ENCODE measurements around the gene EPN1. TPM values are rescaled to one million over a fixed set of nuclear protein-coding genes. Genes with fewer than 3 reads are reported as not detected.
"Not testable (repeated sequence)": the region's sequence is repeated elsewhere in the genome, so short reads cannot be mapped to it uniquely, and the experiment has no call there.

EPN1 gene
- total RNA-seq, 1 experiment from 2014 or later = 197 TPM

- intact Hi-C loops (cut with micrococcal nuclease; ENCODE audit: unreplicated experiment) = no loop called here
- Histone ChIP-seq H3K36me3 (ENCODE audit: control insufficient read depth, insufficient read depth, low read length) (no peaks in the 10 kb centered on the region), H3K4me1 (no peaks in the 10 kb centered on the region), H3K27me3 (replicated peaks; ENCODE audit: control insufficient read depth, insufficient read depth, low read length) (no peaks in the 10 kb centered on the region), H3K9me3 (no peaks in the 10 kb centered on the region), H3K4me3 (ENCODE audit: low read depth, low read length) (no peak within 1 kb of the TSS)
- POLR2A ChIA-PET = no interaction called here
- CTCF ChIA-PET = no interaction called here
- no peak for TF ChIP-seq CTCF (IDR thresholded peaks at IDR 0.05; ENCODE audit: insufficient read depth in 1 of 2, low read depth in 1 of 2, low read length in 1 of 2, severe bottlenecking in 1 of 2, unreplicated experiment in 1 of 2)
- H3K9me3 Mint-ChIP-seq (ENCODE audit: unreplicated experiment) = no peaks in the 10 kb centered on the region
- H3K27me3 Mint-ChIP-seq (ENCODE audit: insufficient read depth, unreplicated experiment) = peaks cover 7% of the 10 kb centered on the region
- H3K36me3 Mint-ChIP-seq (ENCODE audit: insufficient read depth, unreplicated experiment) = no peaks in the 10 kb centered on the region
- no TSS peak for BruUV-seq (replicated peaks)
- DNase-seq = no peak
- no peak within 1 kb of the TSS for H3K27ac Mint-ChIP-seq (ENCODE audit: unreplicated experiment)
- H3K4me3 Mint-ChIP-seq (ENCODE audit: unreplicated experiment) = no peak within 1 kb of the TSS
- no peaks in the 10 kb centered on the region for H3K4me1 Mint-ChIP-seq (ENCODE audit: low read depth, unreplicated experiment)
Observed at GRCh38 chr19:55738302-55738701, 63.3 kb downstream of the EPN1 start, which contains the start of gene NLRP9. TSS of gene NLRP9 (minus strand) at chr19:55738402. CDS start at chr19:55738374, 28 bp downstream.

- no peaks in the 10 kb centered on the region for H3K4me1 ChIP-seq
- no peaks in the 10 kb centered on the region for H3K9me3 Mint-ChIP-seq (ENCODE audit: unreplicated experiment)
- no peaks in the 10 kb centered on the region for H3K27me3 ChIP-seq (replicated peaks; ENCODE audit: control insufficient read depth, insufficient read depth, low read length)
- no peaks in the 10 kb centered on the region for H3K36me3 ChIP-seq (ENCODE audit: control insufficient read depth, insufficient read depth, low read length)
- ChIA-PET CTCF (no interaction called here), POLR2A (no interaction called here)
- no peak for TF ChIP-seq CTCF (IDR thresholded peaks at IDR 0.05; ENCODE audit: insufficient read depth in 1 of 2, low read depth in 1 of 2, low read length in 1 of 2, severe bottlenecking in 1 of 2, unreplicated experiment in 1 of 2)
- H3K4me3 ChIP-seq (ENCODE audit: low read depth, low read length) = no peak overlapping the region
- no TSS peak for BruUV-seq (replicated peaks)
- peaks cover 4% of the 10 kb centered on the region; the same call in 1 of the 2 replicates for H3K9me3 ChIP-seq
- peaks cover 8% of the 10 kb centered on the region for H3K27me3 Mint-ChIP-seq (ENCODE audit: insufficient read depth, unreplicated experiment)
- no peak overlapping the region for H3K4me3 Mint-ChIP-seq (ENCODE audit: unreplicated experiment)
- no peak overlapping the region for H3K27ac Mint-ChIP-seq (ENCODE audit: unreplicated experiment)
- no peak for DNase-seq
- H3K36me3 Mint-ChIP-seq (ENCODE audit: insufficient read depth, unreplicated experiment) = no peaks in the 10 kb centered on the region
- no peaks in the 10 kb centered on the region for H3K4me1 Mint-ChIP-seq (ENCODE audit: low read depth, unreplicated experiment)
- intact Hi-C loops (cut with micrococcal nuclease; ENCODE audit: unreplicated experiment) = no loop called here
Observed at GRCh38 chr19:55750715-55751114, 75.7 kb downstream of the EPN1 start.

- H3K4me1 ChIP-seq = no peaks in the 10 kb centered on the region
- peaks cover 4% of the 10 kb centered on the region; the same call in 1 of the 2 replicates for H3K9me3 ChIP-seq
- no TSS peak for BruUV-seq (replicated peaks)
- H3K36me3 ChIP-seq (ENCODE audit: control insufficient read depth, insufficient read depth, low read length) = no peaks in the 10 kb centered on the region
- DNase-seq = no peak
- no peak overlapping the region for H3K4me3 Mint-ChIP-seq (ENCODE audit: unreplicated experiment)
- no peaks in the 10 kb centered on the region for H3K4me1 Mint-ChIP-seq (ENCODE audit: low read depth, unreplicated experiment)
- H3K27me3 Mint-ChIP-seq (ENCODE audit: insufficient read depth, unreplicated experiment) = peaks cover 10% of the 10 kb centered on the region
- no peaks in the 10 kb centered on the region for H3K9me3 Mint-ChIP-seq (ENCODE audit: unreplicated experiment)
- intact Hi-C loops (cut with micrococcal nuclease; ENCODE audit: unreplicated experiment) = no loop called here
- no peaks in the 10 kb centered on the region for H3K27me3 ChIP-seq (replicated peaks; ENCODE audit: control insufficient read depth, insufficient read depth, low read length)
- no peak overlapping the region for H3K27ac Mint-ChIP-seq (ENCODE audit: unreplicated experiment)
- no peak overlapping the region for H3K4me3 ChIP-seq (ENCODE audit: low read depth, low read length)
- H3K36me3 Mint-ChIP-seq (ENCODE audit: insufficient read depth, unreplicated experiment) = no peaks in the 10 kb centered on the region
- TF ChIP-seq CTCF (IDR thresholded peaks at IDR 0.05; ENCODE audit: insufficient read depth in 1 of 2, low read depth in 1 of 2, low read length in 1 of 2, severe bottlenecking in 1 of 2, unreplicated experiment in 1 of 2) = no peak
- ChIA-PET POLR2A (no interaction called here), CTCF (no interaction called here)
Observed at GRCh38 chr19:55753401-55753800, 78.4 kb downstream of the EPN1 start.

GRCh38 chr19:55756808-55757207, 81.8 kb downstream of the EPN1 start:
- H3K4me3 Mint-ChIP-seq (ENCODE audit: unreplicated experiment); H3K4me1 Mint-ChIP-seq (ENCODE audit: low read depth, unreplicated experiment); H3K4me1 ChIP-seq; H3K27me3 ChIP-seq (replicated peaks; ENCODE audit: control insufficient read depth, insufficient read depth, low read length); H3K4me3 ChIP-seq (ENCODE audit: low read depth, low read length); intact Hi-C loops (cut with micrococcal nuclease; ENCODE audit: unreplicated experiment); H3K36me3 ChIP-seq (ENCODE audit: control insufficient read depth, insufficient read depth, low read length); H3K36me3 Mint-ChIP-seq (ENCODE audit: insufficient read depth, unreplicated experiment); H3K27ac Mint-ChIP-seq (ENCODE audit: unreplicated experiment); BruUV-seq (replicated peaks); H3K9me3 Mint-ChIP-seq (ENCODE audit: unreplicated experiment); POLR2A ChIA-PET; H3K9me3 ChIP-seq; CTCF ChIA-PET; DNase-seq: not testable (repeated sequence)
- H3K27me3 Mint-ChIP-seq (ENCODE audit: insufficient read depth, unreplicated experiment) = peaks cover 16% of the 10 kb centered on the region

GRCh38 chr19:55758797-55759196, 83.8 kb downstream of the EPN1 start, which contains the start of gene RFPL4A:
TSS of gene RFPL4A (plus strand) at chr19:55759097. CDS start at chr19:55761801, 2,704 bp downstream.
- H3K4me1 Mint-ChIP-seq (ENCODE audit: low read depth, unreplicated experiment); intact Hi-C loops (cut with micrococcal nuclease; ENCODE audit: unreplicated experiment); H3K36me3 Mint-ChIP-seq (ENCODE audit: insufficient read depth, unreplicated experiment): not testable (repeated sequence)

More at GRCh38 chr19:55758797-55759196, 83.8 kb downstream of the EPN1 start, which contains the start of gene RFPL4A:
- H3K27ac Mint-ChIP-seq (ENCODE audit: unreplicated experiment); DNase-seq; H3K4me3 ChIP-seq (ENCODE audit: low read depth, low read length); H3K4me1 ChIP-seq; H3K9me3 Mint-ChIP-seq (ENCODE audit: unreplicated experiment); H3K27me3 ChIP-seq (replicated peaks; ENCODE audit: control insufficient read depth, insufficient read depth, low read length); H3K9me3 ChIP-seq; POLR2A ChIA-PET; CTCF ChIA-PET; H3K36me3 ChIP-seq (ENCODE audit: control insufficient read depth, insufficient read depth, low read length); BruUV-seq (replicated peaks): not testable (repeated sequence)
- Mint-ChIP-seq H3K27me3 (ENCODE audit: insufficient read depth, unreplicated experiment) (peaks cover 12% of the 10 kb centered on the region), H3K4me3 (ENCODE audit: unreplicated experiment) (peak within 1 kb of the TSS; percentile 2)

Data from Caco-2 (cell line).